HEK293 (cell line): ENCODE results near the gene BTBD6.

Experiments used
- CTCF ChIA-PET: fragments of 350-600 bp; formaldehyde crosslinking; extraction: SDS; loops from one replicate; lab custom pipeline; 2021; ENCODE audit warnings: antibody characterized with exemption; lab: Yijun Ruan, JAX
- POLR2A ChIA-PET: fragments of 300-600 bp; formaldehyde crosslinking; extraction: SDS; loops from one replicate; lab custom pipeline; 2020; ENCODE audit warnings: antibody characterized with exemption, inconsistent platforms; lab: Yijun Ruan, JAX
- H3K27ac ChIP-seq: fragments of 200-500 bp; sonication (Bioruptor generic); 2 replicates; pipeline ENCODE4 v1.5.1; 2014; ENCODE audit warnings: low read depth, low read length, control low read depth, inconsistent platforms; ENCODE audit errors: extremely low read depth
- H3K36me3 ChIP-seq, 2 experiments: fragments of 200-500 bp in 1 of 2; sonication (Bioruptor generic) in 1 of 2; 1 replicate in 1 of 2; 2 replicates in 1 of 2; pipeline ENCODE4 v1.5.1; 2014 to 2017; ENCODE audit warnings: inconsistent platforms in 2 of 2, low read length in 2 of 2; ENCODE audit not compliant: control insufficient read depth in 2 of 2, insufficient read depth in 1 of 2
- H3K4me1 ChIP-seq: fragments of 200-500 bp; sonication (Bioruptor generic); 2 replicates; pipeline ENCODE4 v1.5.1; 2014; ENCODE audit warnings: mild to moderate bottlenecking, low read length, inconsistent platforms; ENCODE audit not compliant: control insufficient read depth, insufficient read depth
- H3K4me3 ChIP-seq: 2 replicates; pipeline ENCODE4 v1.5.1; 2011; ENCODE audit warnings: low read depth, mild to moderate bottlenecking, control low read depth, low read length, moderate library complexity
- H3K9me3 ChIP-seq: fragments of 200-500 bp; sonication (Bioruptor generic); 2 replicates; pipeline ENCODE4 v1.5.1; 2014; ENCODE audit warnings: low read depth, low read length, inconsistent platforms; ENCODE audit not compliant: control insufficient read depth, insufficient read depth
- GLIS2 ChIP-seq: fragments of 450-650 bp; formaldehyde crosslinking; IDR thresholded peaks from 2 replicates; pipeline ENCODE4 v1.5.1; 2016; ENCODE audit warnings: missing biosample characterization, missing genetic modification characterization
- KLF16 ChIP-seq: fragments of 450-650 bp; formaldehyde crosslinking; IDR thresholded peaks from 2 replicates; pipeline ENCODE4 v1.5.1; 2017; ENCODE audit warnings: missing biosample characterization, missing genetic modification characterization
- TRIM28 ChIP-seq: IDR thresholded peaks from 2 replicates; pipeline ENCODE4 v1.6.1; 2011; ENCODE audit warnings: low read length, control low read depth, borderline replicate concordance
- ZNF174 ChIP-seq: fragments of 450-650 bp; formaldehyde crosslinking; IDR thresholded peaks from 2 replicates; pipeline ENCODE4 v1.5.0; 2017; ENCODE audit warnings: missing biosample characterization, mild to moderate bottlenecking, missing genetic modification characterization
- ZNF248 ChIP-seq: fragments of 450-650 bp; formaldehyde crosslinking; IDR thresholded peaks from 2 replicates; pipeline ENCODE4 v1.5.1; 2017; ENCODE audit warnings: missing biosample characterization, missing genetic modification characterization
- ZNF391 ChIP-seq: fragments of 450-650 bp; formaldehyde crosslinking; IDR thresholded peaks from 2 replicates; pipeline ENCODE4 v1.5.1; 2016; ENCODE audit warnings: low read depth, missing biosample characterization, missing genetic modification characterization, borderline replicate concordance
- ZNF433 ChIP-seq: fragments of 450-650 bp; formaldehyde crosslinking; IDR thresholded peaks from 2 replicates; pipeline ENCODE4 v1.5.1; 2016; ENCODE audit warnings: missing biosample characterization, missing genetic modification characterization, low read depth
- ZNF529 ChIP-seq: fragments of 450-650 bp; formaldehyde crosslinking; IDR thresholded peaks from 2 replicates; pipeline ENCODE4 v1.5.1; 2017; ENCODE audit warnings: missing genetic modification characterization, missing biosample characterization; ENCODE audit not compliant: insufficient replicate concordance
- ZNF561 ChIP-seq: fragments of 450-650 bp; IDR thresholded peaks from 2 replicates; pipeline ENCODE4 v1.5.1; 2018; ENCODE audit warnings: missing biosample characterization, missing genetic modification characterization, borderline replicate concordance
- ZNF76 ChIP-seq: fragments of 450-650 bp; formaldehyde crosslinking; IDR thresholded peaks from 2 replicates; pipeline ENCODE4; 2016; ENCODE audit warnings: low read depth, missing biosample characterization, missing genetic modification characterization, borderline replicate concordance
- ZNF768 ChIP-seq: fragments of 450-650 bp; formaldehyde crosslinking; IDR thresholded peaks from 2 replicates; pipeline ENCODE4 v1.5.1; 2018; ENCODE audit warnings: missing biosample characterization, mild to moderate bottlenecking, missing genetic modification characterization
- TF ChIP-seq, protein P1 (sequence below): fragments of 450-650 bp; formaldehyde crosslinking; IDR thresholded peaks from 2 replicates; pipeline ENCODE4 v1.5.0; 2017; ENCODE audit warnings: missing biosample characterization, missing genetic modification characterization, borderline replicate concordance
- TF ChIP-seq, protein P2 (sequence below): fragments of 450-650 bp; formaldehyde crosslinking; IDR thresholded peaks from 2 replicates; pipeline ENCODE4 v1.5.1; 2017; ENCODE audit warnings: missing biosample characterization, mild to moderate bottlenecking, missing genetic modification characterization, moderate library complexity
- TF ChIP-seq, protein P3 (sequence below): fragments of 450-650 bp; formaldehyde crosslinking; IDR thresholded peaks from 2 replicates; pipeline ENCODE4 v1.5.1; 2016; ENCODE audit warnings: missing biosample characterization, missing genetic modification characterization
- TF ChIP-seq, protein P4 (sequence below): fragments of 450-650 bp; formaldehyde crosslinking; IDR thresholded peaks from 2 replicates; pipeline ENCODE4 v1.5.1; 2017; ENCODE audit warnings: missing biosample characterization, missing genetic modification characterization
- TF ChIP-seq, protein P5 (sequence below): fragments of 450-650 bp; formaldehyde crosslinking; IDR thresholded peaks from 2 replicates; pipeline ENCODE4 v1.5.1; 2017; ENCODE audit warnings: missing biosample characterization, missing genetic modification characterization
- TF ChIP-seq, protein P6 (sequence below): sonication (generic); formaldehyde crosslinking; IDR thresholded peaks from 2 replicates; pipeline ENCODE4 v1.8.1; 2022; ENCODE audit warnings: mild to moderate bottlenecking, moderate library complexity, missing genetic modification reagents
- TF ChIP-seq, protein P7 (sequence below): fragments of 450-650 bp; formaldehyde crosslinking; IDR thresholded peaks from 2 replicates; pipeline ENCODE4 v1.5.1; 2016; ENCODE audit warnings: missing biosample characterization, missing genetic modification characterization
- TF ChIP-seq, protein P8 (sequence below): fragments of 450-650 bp; formaldehyde crosslinking; IDR thresholded peaks from 2 replicates; pipeline ENCODE4 v1.5.1; 2016; ENCODE audit warnings: missing biosample characterization, missing genetic modification characterization, low read depth

The BTBD6 gene

DNA sequence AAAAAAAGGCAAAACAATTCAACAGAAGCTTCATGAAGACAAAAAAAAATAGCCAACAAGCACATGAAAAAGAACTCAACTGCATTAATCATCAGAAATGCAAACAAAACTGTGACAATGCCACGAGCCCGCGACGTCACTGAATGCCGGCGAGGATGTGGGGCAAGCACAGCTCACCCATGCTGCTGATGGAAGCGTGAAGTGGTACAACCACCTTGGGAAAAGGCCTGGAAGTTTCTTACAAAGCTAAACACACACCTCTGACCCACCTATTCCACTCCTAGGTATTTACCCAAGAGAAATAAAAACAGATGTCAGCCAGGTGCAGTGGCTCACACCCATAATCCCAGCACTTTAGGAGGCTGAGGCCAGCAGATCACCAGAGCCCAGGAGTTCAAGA, 10.5 kb downstream of the BTBD6 start (continued):
- TF ChIP-seq, protein P1, sequence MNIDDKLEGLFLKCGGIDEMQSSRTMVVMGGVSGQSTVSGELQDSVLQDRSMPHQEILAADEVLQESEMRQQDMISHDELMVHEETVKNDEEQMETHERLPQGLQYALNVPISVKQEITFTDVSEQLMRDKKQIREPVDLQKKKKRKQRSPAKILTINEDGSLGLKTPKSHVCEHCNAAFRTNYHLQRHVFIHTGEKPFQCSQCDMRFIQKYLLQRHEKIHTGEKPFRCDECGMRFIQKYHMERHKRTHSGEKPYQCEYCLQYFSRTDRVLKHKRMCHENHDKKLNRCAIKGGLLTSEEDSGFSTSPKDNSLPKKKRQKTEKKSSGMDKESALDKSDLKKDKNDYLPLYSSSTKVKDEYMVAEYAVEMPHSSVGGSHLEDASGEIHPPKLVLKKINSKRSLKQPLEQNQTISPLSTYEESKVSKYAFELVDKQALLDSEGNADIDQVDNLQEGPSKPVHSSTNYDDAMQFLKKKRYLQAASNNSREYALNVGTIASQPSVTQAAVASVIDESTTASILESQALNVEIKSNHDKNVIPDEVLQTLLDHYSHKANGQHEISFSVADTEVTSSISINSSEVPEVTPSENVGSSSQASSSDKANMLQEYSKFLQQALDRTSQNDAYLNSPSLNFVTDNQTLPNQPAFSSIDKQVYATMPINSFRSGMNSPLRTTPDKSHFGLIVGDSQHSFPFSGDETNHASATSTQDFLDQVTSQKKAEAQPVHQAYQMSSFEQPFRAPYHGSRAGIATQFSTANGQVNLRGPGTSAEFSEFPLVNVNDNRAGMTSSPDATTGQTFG: no peak
- TF ChIP-seq, protein P2, sequence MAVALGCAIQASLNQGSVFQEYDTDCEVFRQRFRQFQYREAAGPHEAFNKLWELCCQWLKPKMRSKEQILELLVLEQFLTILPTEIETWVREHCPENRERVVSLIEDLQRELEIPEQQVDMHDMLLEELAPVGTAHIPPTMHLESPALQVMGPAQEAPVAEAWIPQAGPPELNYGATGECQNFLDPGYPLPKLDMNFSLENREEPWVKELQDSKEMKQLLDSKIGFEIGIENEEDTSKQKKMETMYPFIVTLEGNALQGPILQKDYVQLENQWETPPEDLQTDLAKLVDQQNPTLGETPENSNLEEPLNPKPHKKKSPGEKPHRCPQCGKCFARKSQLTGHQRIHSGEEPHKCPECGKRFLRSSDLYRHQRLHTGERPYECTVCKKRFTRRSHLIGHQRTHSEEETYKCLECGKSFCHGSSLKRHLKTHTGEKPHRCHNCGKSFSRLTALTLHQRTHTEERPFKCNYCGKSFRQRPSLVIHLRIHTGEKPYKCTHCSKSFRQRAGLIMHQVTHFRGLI (tag by site-specific recombination): no peak
- TF ChIP-seq, protein P3, sequence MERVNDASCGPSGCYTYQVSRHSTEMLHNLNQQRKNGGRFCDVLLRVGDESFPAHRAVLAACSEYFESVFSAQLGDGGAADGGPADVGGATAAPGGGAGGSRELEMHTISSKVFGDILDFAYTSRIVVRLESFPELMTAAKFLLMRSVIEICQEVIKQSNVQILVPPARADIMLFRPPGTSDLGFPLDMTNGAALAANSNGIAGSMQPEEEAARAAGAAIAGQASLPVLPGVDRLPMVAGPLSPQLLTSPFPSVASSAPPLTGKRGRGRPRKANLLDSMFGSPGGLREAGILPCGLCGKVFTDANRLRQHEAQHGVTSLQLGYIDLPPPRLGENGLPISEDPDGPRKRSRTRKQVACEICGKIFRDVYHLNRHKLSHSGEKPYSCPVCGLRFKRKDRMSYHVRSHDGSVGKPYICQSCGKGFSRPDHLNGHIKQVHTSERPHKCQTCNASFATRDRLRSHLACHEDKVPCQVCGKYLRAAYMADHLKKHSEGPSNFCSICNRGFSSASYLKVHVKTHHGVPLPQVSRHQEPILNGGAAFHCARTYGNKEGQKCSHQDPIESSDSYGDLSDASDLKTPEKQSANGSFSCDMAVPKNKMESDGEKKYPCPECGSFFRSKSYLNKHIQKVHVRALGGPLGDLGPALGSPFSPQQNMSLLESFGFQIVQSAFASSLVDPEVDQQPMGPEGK (tag by site-specific recombination): no peak
- TF ChIP-seq, protein P4, sequence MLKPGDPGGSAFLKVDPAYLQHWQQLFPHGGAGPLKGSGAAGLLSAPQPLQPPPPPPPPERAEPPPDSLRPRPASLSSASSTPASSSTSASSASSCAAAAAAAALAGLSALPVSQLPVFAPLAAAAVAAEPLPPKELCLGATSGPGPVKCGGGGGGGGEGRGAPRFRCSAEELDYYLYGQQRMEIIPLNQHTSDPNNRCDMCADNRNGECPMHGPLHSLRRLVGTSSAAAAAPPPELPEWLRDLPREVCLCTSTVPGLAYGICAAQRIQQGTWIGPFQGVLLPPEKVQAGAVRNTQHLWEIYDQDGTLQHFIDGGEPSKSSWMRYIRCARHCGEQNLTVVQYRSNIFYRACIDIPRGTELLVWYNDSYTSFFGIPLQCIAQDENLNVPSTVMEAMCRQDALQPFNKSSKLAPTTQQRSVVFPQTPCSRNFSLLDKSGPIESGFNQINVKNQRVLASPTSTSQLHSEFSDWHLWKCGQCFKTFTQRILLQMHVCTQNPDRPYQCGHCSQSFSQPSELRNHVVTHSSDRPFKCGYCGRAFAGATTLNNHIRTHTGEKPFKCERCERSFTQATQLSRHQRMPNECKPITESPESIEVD (tag by site-specific recombination): no peak
- no peak for TF ChIP-seq ZNF174 (tag by site-specific recombination)
- TF ChIP-seq KLF16 (tag by site-specific recombination): no peak
- TF ChIP-seq, protein P5, sequence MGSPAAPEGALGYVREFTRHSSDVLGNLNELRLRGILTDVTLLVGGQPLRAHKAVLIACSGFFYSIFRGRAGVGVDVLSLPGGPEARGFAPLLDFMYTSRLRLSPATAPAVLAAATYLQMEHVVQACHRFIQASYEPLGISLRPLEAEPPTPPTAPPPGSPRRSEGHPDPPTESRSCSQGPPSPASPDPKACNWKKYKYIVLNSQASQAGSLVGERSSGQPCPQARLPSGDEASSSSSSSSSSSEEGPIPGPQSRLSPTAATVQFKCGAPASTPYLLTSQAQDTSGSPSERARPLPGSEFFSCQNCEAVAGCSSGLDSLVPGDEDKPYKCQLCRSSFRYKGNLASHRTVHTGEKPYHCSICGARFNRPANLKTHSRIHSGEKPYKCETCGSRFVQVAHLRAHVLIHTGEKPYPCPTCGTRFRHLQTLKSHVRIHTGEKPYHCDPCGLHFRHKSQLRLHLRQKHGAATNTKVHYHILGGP (tag by site-specific recombination): no peak
- TF ChIP-seq, all 188 proteins: peak for 0

DNA sequence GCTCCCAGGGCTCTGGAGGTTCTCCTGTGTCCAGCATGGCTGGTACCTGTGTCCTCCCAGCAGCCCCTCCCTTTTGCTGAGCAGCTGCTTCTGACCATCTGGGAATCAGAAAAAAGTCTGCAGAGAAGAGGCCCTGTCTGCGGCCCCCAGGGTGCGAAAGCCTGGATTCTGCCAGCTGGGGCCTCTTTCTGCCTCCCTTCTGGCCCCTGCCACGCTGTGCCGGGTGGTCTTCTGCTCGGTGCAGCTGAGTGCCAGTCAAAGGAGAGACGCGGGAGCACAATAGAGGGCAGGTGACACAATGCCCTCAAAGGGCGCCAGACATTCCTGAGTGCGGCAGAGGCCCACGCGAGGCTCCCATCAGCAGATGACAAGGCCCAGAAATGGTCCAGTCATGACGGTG, 12.6 kb downstream of the BTBD6 start:
- Histone ChIP-seq H3K9me3 (no peaks in the 10 kb centered on the region), H3K36me3 (peaks cover 11 to 20% of the 10 kb centered on the region in 2 experiments), H3K4me3 (no peak overlapping the region), H3K27ac (no peak overlapping the region), H3K4me1 (no peaks in the 10 kb centered on the region)
- TF ChIP-seq, protein P6, sequence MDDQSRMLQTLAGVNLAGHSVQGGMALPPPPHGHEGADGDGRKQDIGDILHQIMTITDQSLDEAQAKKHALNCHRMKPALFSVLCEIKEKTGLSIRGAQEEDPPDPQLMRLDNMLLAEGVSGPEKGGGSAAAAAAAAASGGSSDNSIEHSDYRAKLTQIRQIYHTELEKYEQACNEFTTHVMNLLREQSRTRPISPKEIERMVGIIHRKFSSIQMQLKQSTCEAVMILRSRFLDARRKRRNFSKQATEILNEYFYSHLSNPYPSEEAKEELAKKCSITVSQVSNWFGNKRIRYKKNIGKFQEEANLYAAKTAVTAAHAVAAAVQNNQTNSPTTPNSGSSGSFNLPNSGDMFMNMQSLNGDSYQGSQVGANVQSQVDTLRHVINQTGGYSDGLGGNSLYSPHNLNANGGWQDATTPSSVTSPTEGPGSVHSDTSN (CRISPR knock-in tag): no peak
- TF ChIP-seq ZNF433 (tag by site-specific recombination): no peak
- ChIA-PET POLR2A (no interaction called here), CTCF (interaction anchor here (0.7 to 1.2 kb wide), 2 partner anchors 9 to 29 kb away, joined by 3 to 4 read pairs; no protein-coding TSS in a partner anchor)

DNA sequence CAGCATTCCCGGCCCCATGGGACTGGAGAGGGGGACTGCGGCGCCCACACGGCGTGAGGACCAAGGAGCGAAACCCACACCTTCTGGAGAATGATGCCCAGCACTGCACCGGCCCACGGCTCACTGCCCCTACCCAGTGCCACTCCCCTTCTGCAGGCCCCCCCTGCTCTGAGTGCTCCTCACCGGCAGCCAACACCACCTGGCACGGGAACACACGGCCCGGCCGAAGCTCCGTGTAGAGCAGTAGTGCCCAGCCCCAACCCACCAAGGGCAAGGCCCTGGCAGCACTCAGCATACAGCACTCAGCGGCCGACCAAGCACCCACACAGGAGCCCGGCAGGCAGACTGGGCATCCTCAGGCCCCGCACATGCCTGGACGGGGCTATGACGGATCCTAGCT, 13.4 kb downstream of the BTBD6 start:
- H3K9me3 ChIP-seq: no peaks in the 10 kb centered on the region
- ChIA-PET POLR2A (no interaction called here), CTCF (no interaction called here)
- H3K36me3 ChIP-seq: peaks cover 11 to 14% of the 10 kb centered on the region in 2 experiments
- H3K4me3 ChIP-seq: no peak overlapping the region
- H3K4me1 ChIP-seq: no peaks in the 10 kb centered on the region
- H3K27ac ChIP-seq: no peak overlapping the region
- TF ChIP-seq ZNF248 (tag by site-specific recombination) (no peak), GLIS2 (no peak), ZNF76 (tag by site-specific recombination) (no peak), ZNF391 (tag by site-specific recombination) (no peak), TRIM28 (no peak), ZNF768 (tag by site-specific recombination) (no peak), ZNF561 (tag by site-specific recombination) (no peak), ZNF529 (tag by site-specific recombination) (no peak)
- TF ChIP-seq, protein P7, sequence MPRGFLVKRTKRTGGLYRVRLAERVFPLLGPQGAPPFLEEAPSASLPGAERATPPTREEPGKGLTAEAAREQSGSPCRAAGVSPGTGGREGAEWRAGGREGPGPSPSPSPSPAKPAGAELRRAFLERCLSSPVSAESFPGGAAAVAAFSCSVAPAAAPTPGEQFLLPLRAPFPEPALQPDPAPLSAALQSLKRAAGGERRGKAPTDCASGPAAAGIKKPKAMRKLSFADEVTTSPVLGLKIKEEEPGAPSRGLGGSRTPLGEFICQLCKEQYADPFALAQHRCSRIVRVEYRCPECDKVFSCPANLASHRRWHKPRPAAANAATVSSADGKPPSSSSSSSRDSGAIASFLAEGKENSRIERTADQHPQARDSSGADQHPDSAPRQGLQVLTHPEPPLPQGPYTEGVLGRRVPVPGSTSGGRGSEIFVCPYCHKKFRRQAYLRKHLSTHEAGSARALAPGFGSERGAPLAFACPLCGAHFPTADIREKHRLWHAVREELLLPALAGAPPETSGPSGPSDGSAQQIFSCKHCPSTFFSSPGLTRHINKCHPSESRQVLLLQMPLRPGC: no peak
- TF ChIP-seq, protein P8, sequence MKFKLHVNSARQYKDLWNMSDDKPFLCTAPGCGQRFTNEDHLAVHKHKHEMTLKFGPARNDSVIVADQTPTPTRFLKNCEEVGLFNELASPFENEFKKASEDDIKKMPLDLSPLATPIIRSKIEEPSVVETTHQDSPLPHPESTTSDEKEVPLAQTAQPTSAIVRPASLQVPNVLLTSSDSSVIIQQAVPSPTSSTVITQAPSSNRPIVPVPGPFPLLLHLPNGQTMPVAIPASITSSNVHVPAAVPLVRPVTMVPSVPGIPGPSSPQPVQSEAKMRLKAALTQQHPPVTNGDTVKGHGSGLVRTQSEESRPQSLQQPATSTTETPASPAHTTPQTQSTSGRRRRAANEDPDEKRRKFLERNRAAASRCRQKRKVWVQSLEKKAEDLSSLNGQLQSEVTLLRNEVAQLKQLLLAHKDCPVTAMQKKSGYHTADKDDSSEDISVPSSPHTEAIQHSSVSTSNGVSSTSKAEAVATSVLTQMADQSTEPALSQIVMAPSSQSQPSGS (tag by site-specific recombination): no peak
